Suprapubic skin (tissue), 4 donors: Measurements from ENCODE around the gene ANKRD34C. TPM values are rescaled to one million over a fixed set of nuclear protein-coding genes. Genes with fewer than 3 reads are reported as not detected.

Experiments used
- DNase-seq, 2 donors: peaks; one replicate each; pipeline ENCODE4 v3.0.0-alpha.2; 2019; ENCODE audit warnings: low spot score in 2 of 2
- H3K27ac ChIP-seq: fragments of 200-600 bp; sonication (generic); one replicate; pipeline ENCODE4 v1.5.1; 2019
- H3K27me3 ChIP-seq: fragments of 200-600 bp; sonication (generic); one replicate; pipeline ENCODE4 v1.5.1; 2019
- H3K36me3 ChIP-seq: fragments of 200-600 bp; sonication (generic); one replicate; pipeline ENCODE4 v1.5.1; 2019
- H3K4me1 ChIP-seq: fragments of 200-600 bp; sonication (generic); one replicate; pipeline ENCODE4 v1.5.1; 2019
- H3K4me3 ChIP-seq: fragments of 200-600 bp; sonication (generic); one replicate; pipeline ENCODE4 v1.5.1; 2019; ENCODE audit warnings: mild to moderate bottlenecking
- H3K9me3 ChIP-seq: fragments of 200-600 bp; sonication (generic); one replicate; pipeline ENCODE4 v1.5.1; 2019
- CTCF ChIP-seq, 2 donors: fragments of 200-600 bp in 1 of 2; fragments of 450-650 bp in 1 of 2; sonication (generic) in 1 of 2; IDR thresholded peaks; one replicate each; pipeline ENCODE4 v1.5.1; 2016 to 2019; ENCODE audit warnings: antibody characterized with exemption in 2 of 2, mild to moderate bottlenecking in 1 of 2, moderate library complexity in 1 of 2
- EP300 ChIP-seq: sonication (generic); formaldehyde crosslinking; IDR thresholded peaks from one replicate; pipeline ENCODE4 v1.6.1; 2017; ENCODE audit warnings: antibody characterized with exemption
- POLR2A ChIP-seq, 2 donors: fragments of 450-650 bp; IDR thresholded peaks; one replicate each; pipeline ENCODE4 v1.6.1; 2017; ENCODE audit warnings: antibody characterized with exemption in 2 of 2, mild to moderate bottlenecking in 2 of 2, moderate library complexity in 2 of 2
- POLR2AphosphoS5 ChIP-seq, 3 donors: sonication (generic); formaldehyde crosslinking; IDR thresholded peaks; one replicate each; pipeline ENCODE4 v1.6.1; 2017; ENCODE audit warnings: antibody characterized with exemption in 3 of 3
- WGBS: methylation state at CpG from one replicate; pipeline ENCODE4 v1.1.5; 2018; 5-methylcytosine and 5-hydroxymethylcytosine counted together
- total RNA-seq, 4 donors: library from RNA; depleted of rRNA; stranded (reverse); fragments of >200 nt; gene quantifications; one replicate each; pipeline ENCODE4 v1.1.0, GENCODE V29; 2016

The ANKRD34C gene
- total RNA-seq = not detected

GRCh38 chr15:79282371-79283251, at the start of gene ANKRD34C:
TSS of gene ANKRD34C (plus strand) at chr15:79282722. CDS start at chr15:79293285, 10,563 bp downstream.
- no peaks in the 10 kb centered on the region for H3K9me3 ChIP-seq
- no peak within 1 kb of the TSS for H3K27ac ChIP-seq
- 12% methylated on average over 38 of the region's 56 CpGs for WGBS
- DNase-seq = no peak
- no peaks in the 10 kb centered on the region for H3K36me3 ChIP-seq
- no peak within 1 kb of the TSS for H3K4me3 ChIP-seq
- peaks cover 7% of the 10 kb centered on the region for H3K4me1 ChIP-seq
- peaks cover 69% of the 10 kb centered on the region for H3K27me3 ChIP-seq
- TF ChIP-seq POLR2A (IDR thresholded peaks at IDR 0.05) = no peak
- TF ChIP-seq POLR2AphosphoS5 (IDR thresholded peaks at IDR 0.05) = no peak
- no peak for TF ChIP-seq EP300
- no peak for TF ChIP-seq CTCF (IDR thresholded peaks at IDR 0.05)

GRCh38 chr15:79233236-79233635, 49.3 kb upstream of the ANKRD34C start:
- no peaks in the 10 kb centered on the region for H3K36me3 ChIP-seq
- no peak overlapping the region for H3K27ac ChIP-seq
- H3K27me3 ChIP-seq = peaks cover 5% of the 10 kb centered on the region
- WGBS = 84% methylated on average over 6 of the region's 6 CpGs
- no peak overlapping the region for H3K4me3 ChIP-seq
- TF ChIP-seq EP300 (no peak), CTCF (IDR thresholded peaks at IDR 0.05) (no peak), POLR2A (IDR thresholded peaks at IDR 0.05) (no peak), POLR2AphosphoS5 (IDR thresholded peaks at IDR 0.05) (no peak)
- H3K4me1 ChIP-seq = no peaks in the 10 kb centered on the region
- DNase-seq = no peak
- peaks cover 13% of the 10 kb centered on the region for H3K9me3 ChIP-seq

GRCh38 chr15:79240036-79240435, 42.5 kb upstream of the ANKRD34C start:
- DNase-seq = no peak
- H3K27me3 ChIP-seq = peaks cover 3% of the 10 kb centered on the region
- no peaks in the 10 kb centered on the region for H3K4me1 ChIP-seq
- no peak overlapping the region for H3K27ac ChIP-seq
- no peak for TF ChIP-seq POLR2AphosphoS5 (IDR thresholded peaks at IDR 0.05)
- TF ChIP-seq POLR2A (IDR thresholded peaks at IDR 0.05) = no peak
- TF ChIP-seq EP300 = no peak
- no peak for TF ChIP-seq CTCF (IDR thresholded peaks at IDR 0.05)
- no peak overlapping the region for H3K4me3 ChIP-seq
- H3K36me3 ChIP-seq = no peaks in the 10 kb centered on the region
- 82% methylated on average over 3 of the region's 3 CpGs for WGBS
- H3K9me3 ChIP-seq = no peaks in the 10 kb centered on the region

- no peaks in the 10 kb centered on the region for H3K36me3 ChIP-seq
- no peaks in the 10 kb centered on the region for H3K4me1 ChIP-seq
- H3K27ac ChIP-seq = no peak overlapping the region
- TF ChIP-seq POLR2A (IDR thresholded peaks at IDR 0.05) (no peak), CTCF (IDR thresholded peaks at IDR 0.05) (no peak), EP300 (no peak), POLR2AphosphoS5 (IDR thresholded peaks at IDR 0.05) (no peak)
- no peak for DNase-seq
- peaks cover 3% of the 10 kb centered on the region for H3K27me3 ChIP-seq
- no peak overlapping the region for H3K4me3 ChIP-seq
- no peaks in the 10 kb centered on the region for H3K9me3 ChIP-seq
- 79% methylated on average over 11 of the region's 11 CpGs for WGBS
Observed at GRCh38 chr15:79243723-79244122, 38.8 kb upstream of the ANKRD34C start.

GRCh38 chr15:79244876-79245275, 37.6 kb upstream of the ANKRD34C start:
- no peaks in the 10 kb centered on the region for H3K36me3 ChIP-seq
- TF ChIP-seq POLR2AphosphoS5 (IDR thresholded peaks at IDR 0.05) (no peak), EP300 (no peak), POLR2A (IDR thresholded peaks at IDR 0.05) (no peak), CTCF (IDR thresholded peaks at IDR 0.05) (no peak)
- WGBS = 51% methylated on average over 5 of the region's 5 CpGs

More at GRCh38 chr15:79244876-79245275, 37.6 kb upstream of the ANKRD34C start:
- DNase-seq = no peak
- H3K4me1 ChIP-seq = no peaks in the 10 kb centered on the region
- H3K27ac ChIP-seq = no peak overlapping the region
- no peaks in the 10 kb centered on the region for H3K9me3 ChIP-seq
- no peak overlapping the region for H3K4me3 ChIP-seq
- peaks cover 3% of the 10 kb centered on the region for H3K27me3 ChIP-seq
